K562 (cell line): Measurements from ENCODE around the gene RALGAPB. TPM values are rescaled to one million over a fixed set of nuclear protein-coding genes. Genes with fewer than 3 reads are reported as not detected.
A peak's percentile ranks its signal among the peaks of the same experiment; 100 is the strongest.

Experiments
- ATAC-seq: fragments of 200-7000 bp; cut with Tn5 transposase; 3 replicates; pipeline ENCODE4 v1.9.1; 2020; ENCODE audit warnings: moderate library complexity
- BruUV-seq: library from RNA; stranded (reverse); fragments of 400-500 nt; replicated peaks from 2 replicates; lab custom pipeline; 2021; lab: Mats Ljungman, UMichigan
- CTCF ChIA-PET: fragments of 300-600 bp; formaldehyde crosslinking; extraction: SDS; loops from one replicate; lab custom pipeline; 2021; ENCODE audit warnings: low intra/inter-chr PET ratio; lab: Yijun Ruan, JAX
- POLR2A ChIA-PET: fragments of 300-600, 350-650 bp; sonication (Branson Sonifier 250); formaldehyde crosslinking; extraction: SDS; loops from one replicate; lab custom pipeline; 2021; ENCODE audit warnings: antibody characterized with exemption, inconsistent platforms; lab: Yijun Ruan, JAX
- DNase-seq, 4 experiments: peaks; one replicate each; pipeline versions ENCODE4 v3.0.0 to v3.0.0-alpha.2; 2011 to 2018; ENCODE audit warnings: low spot score in 3 of 4, mixed read lengths in 3 of 4; ENCODE audit errors: extremely low read depth in 1 of 4
- FAIRE-seq: peaks from 2 replicates; lab custom pipeline; 2011; peaks lifted over from hg19 to GRCh38; lab: Jason Lieb, UNC
- H2AFZ ChIP-seq: 2 replicates; pipeline ENCODE4 v1.6.0; 2011; ENCODE audit warnings: low read depth, low read length, control low read depth, inconsistent platforms
- H3K27ac ChIP-seq: fragments of 200-600 bp; 3 replicates; pipeline ENCODE4 v1.8.0; 2011; ENCODE audit warnings: low read depth, mild to moderate bottlenecking, control low read depth, inconsistent platforms, low read length, moderate library complexity, mixed read lengths; ENCODE audit errors: extremely low read depth
- H3K27me3 ChIP-seq, 2 experiments: fragments of 300-600 bp in 1 of 2; 2 replicates in 1 of 2; 3 replicates in 1 of 2; pipeline versions ENCODE4 v1.6.0 to v1.8.0; 2011; ENCODE audit warnings: inconsistent platforms in 2 of 2, low read length in 2 of 2, mild to moderate bottlenecking in 1 of 2, mixed read lengths in 1 of 2, moderate library complexity in 1 of 2; ENCODE audit not compliant: control insufficient read depth in 2 of 2, insufficient read depth in 2 of 2
- H3K36me3 ChIP-seq: fragments of 300-600 bp; 3 replicates; pipeline ENCODE4 v1.8.0; 2011; ENCODE audit warnings: mild to moderate bottlenecking, low read length, inconsistent platforms; ENCODE audit not compliant: control insufficient read depth, insufficient read depth
- H3K4me1 ChIP-seq, 2 experiments: fragments of 200-600 bp in 1 of 2; replicated peaks in 1 of 2; 2 replicates in 1 of 2; 3 replicates in 1 of 2; pipeline versions ENCODE4 v1.5.1 to v1.8.0; 2011; ENCODE audit warnings: inconsistent platforms in 2 of 2, low read length in 2 of 2, mild to moderate bottlenecking in 1 of 2, mixed read lengths in 1 of 2, moderate library complexity in 1 of 2; ENCODE audit not compliant: control insufficient read depth in 2 of 2, insufficient read depth in 2 of 2
- H3K4me2 ChIP-seq: 2 replicates; pipeline ENCODE4 v1.6.1; 2011; ENCODE audit warnings: low read length, control low read depth, inconsistent platforms, mixed read lengths; ENCODE audit not compliant: insufficient read depth
- H3K4me3 ChIP-seq: fragments of 200-600 bp; sonication (generic), shearing (Covaris generic); 2 replicates; pipeline ENCODE4 v1.5.1; 2016; ENCODE audit warnings: control low read depth, inconsistent platforms
- H3K79me2 ChIP-seq: fragments of 200-600 bp; 3 replicates; pipeline ENCODE4 v1.8.0; 2011; ENCODE audit warnings: low read length, inconsistent platforms; ENCODE audit not compliant: control insufficient read depth, insufficient read depth
- H3K9ac ChIP-seq, 2 experiments: 2 replicates each; pipeline versions ENCODE4 v1.6.0 to v1.6.1; 2011; ENCODE audit warnings: low read depth in 2 of 2, low read length in 2 of 2, control low read depth in 1 of 2, inconsistent platforms in 1 of 2, mild to moderate bottlenecking in 1 of 2, mixed read lengths in 1 of 2; ENCODE audit not compliant: insufficient read depth in 1 of 2
- H3K9me1 ChIP-seq: one replicate; pipeline ENCODE4 v1.6.0; 2011; ENCODE audit warnings: inconsistent platforms, mild to moderate bottlenecking, low read length, moderate library complexity; ENCODE audit not compliant: control insufficient read depth, insufficient read depth
- H3K9me3 ChIP-seq: replicated peaks from 2 replicates; pipeline ENCODE4 v1.5.1; 2011; ENCODE audit warnings: low read depth, low read length, inconsistent platforms; ENCODE audit not compliant: control insufficient read depth, insufficient read depth
- H4K20me1 ChIP-seq: replicated peaks from 2 replicates; pipeline ENCODE4 v1.6.1; 2011; ENCODE audit warnings: low read length, inconsistent platforms, mixed read lengths; ENCODE audit not compliant: control insufficient read depth, insufficient read depth
- CBX1 ChIP-seq: sonication (generic); IDR thresholded peaks from 2 replicates; pipeline ENCODE4 v1.6.1; 2016; ENCODE audit warnings: antibody characterized with exemption, low read depth, mild to moderate bottlenecking
- CREB1 ChIP-seq, 2 experiments: sonication (generic) in 1 of 2; formaldehyde crosslinking in 1 of 2; IDR thresholded peaks; 2 replicates each; pipeline versions ENCODE4 v1.6.1 to v1.8.0; 2012 to 2022; ENCODE audit warnings: inconsistent platforms in 1 of 2, mild to moderate bottlenecking in 1 of 2, missing genetic modification reagents in 1 of 2, moderate library complexity in 1 of 2
- CREM ChIP-seq: IDR thresholded peaks from 2 replicates; pipeline ENCODE4 v1.6.1; 2014; ENCODE audit warnings: antibody characterized with exemption, low read depth
- FUS ChIP-seq: fragments of 200-400 bp; formaldehyde crosslinking; optimal IDR thresholded peaks from 2 replicates; pipeline ENCODE3; 2017; ENCODE audit warnings: low read depth, low read length
- HDAC8 ChIP-seq: fragments of 450-650 bp; IDR thresholded peaks from 2 replicates; pipeline ENCODE4 v1.6.1; 2016; ENCODE audit warnings: mild to moderate bottlenecking, missing genetic modification characterization, moderate library complexity, missing compliant biosample characterization
- JUN ChIP-seq, 2 experiments: sonication (generic) in 1 of 2; formaldehyde crosslinking in 1 of 2; IDR thresholded peaks; 2 replicates each; pipeline versions ENCODE4 v1.6.1 to v1.8.0; 2012 to 2022; ENCODE audit warnings: borderline replicate concordance in 2 of 2, mild to moderate bottlenecking in 2 of 2, improper control_type of control experiment in 1 of 2, low read depth in 1 of 2, low read length in 1 of 2, missing genetic modification reagents in 1 of 2
- NFXL1 ChIP-seq: fragments of 450-650 bp; formaldehyde crosslinking; IDR thresholded peaks from 2 replicates; pipeline ENCODE4 v1.4.0; 2021; ENCODE audit warnings: mild to moderate bottlenecking
- OTX1 ChIP-seq: fragments of 450-650 bp; formaldehyde crosslinking; IDR thresholded peaks from 2 replicates; pipeline ENCODE4 v1.4.0; 2022; ENCODE audit warnings: mild to moderate bottlenecking
- TAF15 ChIP-seq: fragments of 200-400 bp; formaldehyde crosslinking; IDR thresholded peaks from 2 replicates; pipeline ENCODE4 v1.6.1; 2017; ENCODE audit warnings: mild to moderate bottlenecking, low read depth, low read length, moderate library complexity
- ZNF408 ChIP-seq: fragments of 250-450 bp; sonication (Bioruptor Pico); IDR thresholded peaks from 2 replicates; pipeline ENCODE4 v1.4.0; 2020; ENCODE audit warnings: low read depth, mild to moderate bottlenecking, moderate library complexity
- WGBS: fragments of 100-300 bp; shearing (Covaris generic); methylation state at CpG from one replicate; pipeline ENCODE4 v1.1.6; 2016; ENCODE audit warnings: low coverage, mixed read lengths; ENCODE audit not compliant: insufficient coverage; ENCODE audit errors: missing lambda C conversion rate; 5-methylcytosine and 5-hydroxymethylcytosine counted together
- in situ Hi-C: fragments of 300-500 bp; cut with MboI; formaldehyde crosslinking; loops from 4 replicates; pipeline ENCODE4 v1.15.0; 2018; ENCODE audit warnings: inconsistent platforms, mixed read lengths
- intact Hi-C: fragments of 100-400 bp; cut with micrococcal nuclease; formaldehyde crosslinking; loops from 2 replicates; pipeline ENCODE4 v1.14.2; 2022
- polyA plus RNA-seq, 8 experiments: library from polyadenylated mRNA; depleted of rRNA in 4 of 8; stranded (reverse) in 5 of 8; unstranded in 3 of 8; fragments of >200 nt; fragmentation: Nextera tagmentation in 2 of 8; fragmentation: Illumina TruSeq in 1 of 8; extraction: Ambion mirVana in 2 of 8; extraction: Trizol in 1 of 8; gene quantifications; 2 replicates each; pipeline versions ENCODE4 v1.2.1 to v1.2.3, GENCODE V29; 2011 to 2014; ENCODE audit warnings: inconsistent platforms in 1 of 8, missing spikeins in 1 of 8
- total RNA-seq, 7 experiments: library from RNA; depleted of rRNA in 6 of 7; stranded (reverse); fragments of >200 nt in 6 of 7; fragmentation: Illumina TruSeq in 2 of 7; extraction: Trizol in 2 of 7; gene quantifications; 2 replicates each; pipeline versions ENCODE4 v1.2.1 to v1.2.3, GENCODE V29; 2011 to 2021; ENCODE audit warnings: low replicate concordance in 1 of 7
- TF ChIP-seq, protein P1 (sequence below), 2 experiments: fragments of 450-650 bp in 1 of 2; sonication (generic) in 1 of 2; formaldehyde crosslinking in 1 of 2; IDR thresholded peaks in 1 of 2; conservative IDR thresholded peaks in 1 of 2; 2 replicates each; pipeline versions ENCODE4 v1.6.1 to v1.8.1; 2016 to 2023; ENCODE audit warnings: mild to moderate bottlenecking in 2 of 2, moderate library complexity in 2 of 2, inconsistent platforms in 1 of 2, missing genetic modification reagents in 1 of 2
- TF ChIP-seq, protein P2 (sequence below): fragments of 450-650 bp; IDR thresholded peaks from 2 replicates; pipeline ENCODE4 v1.6.1; 2017; ENCODE audit warnings: antibody characterized with exemption
- TF ChIP-seq, protein P3 (sequence below): fragments of 450-650 bp; IDR thresholded peaks from 2 replicates; pipeline ENCODE4 v1.6.1; 2016; ENCODE audit warnings: antibody characterized with exemption

RALGAPB gene
- total and polyA plus RNA-seq, 9 of the 15 experiments (the other 6 are each of a cell fraction or from before 2014, with no cell fraction given) = 4.3 to 25.6 (median 13.6) TPM

DNA sequence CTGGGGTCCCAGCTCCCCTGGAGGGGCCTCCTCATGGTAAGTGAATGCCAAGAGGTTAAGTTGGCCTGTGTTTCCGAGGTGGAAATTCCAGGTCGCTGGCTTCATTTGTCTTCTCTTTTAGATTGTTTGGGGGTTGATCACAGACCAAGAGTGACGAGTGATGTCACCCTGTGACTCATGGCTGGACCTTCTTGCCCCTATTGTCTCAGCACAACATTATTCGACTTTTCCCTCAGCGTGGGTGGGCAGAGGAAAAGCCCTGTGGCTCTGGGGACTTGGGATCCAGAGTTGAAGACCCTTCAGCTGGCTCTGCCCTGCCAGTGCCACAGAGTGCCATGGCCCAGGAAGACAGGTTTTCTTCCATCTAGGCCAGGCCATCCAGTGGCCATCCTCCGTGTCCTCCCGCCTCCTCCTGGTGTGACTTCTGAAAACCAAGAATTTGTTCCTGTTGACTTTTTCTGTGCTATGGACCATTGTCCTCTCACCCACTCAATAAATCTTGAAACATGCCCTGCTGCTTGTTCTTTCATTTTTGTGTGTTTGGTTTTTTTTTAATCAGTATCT, 22.1 kb upstream of the RALGAPB start (continued):
- TF ChIP-seq JUN (IDR thresholded peaks at IDR 0.05; ENCODE audit: borderline replicate concordance, low read depth, low read length) (peak; percentile 93), JUN (CRISPR knock-in tag; IDR thresholded peaks at IDR 0.05; ENCODE audit: borderline replicate concordance) (peak; percentile 45; the same call in 1 of the 2 replicates), CREM (peak; percentile 54), FUS (no peak)
- TF ChIP-seq, protein P1, sequence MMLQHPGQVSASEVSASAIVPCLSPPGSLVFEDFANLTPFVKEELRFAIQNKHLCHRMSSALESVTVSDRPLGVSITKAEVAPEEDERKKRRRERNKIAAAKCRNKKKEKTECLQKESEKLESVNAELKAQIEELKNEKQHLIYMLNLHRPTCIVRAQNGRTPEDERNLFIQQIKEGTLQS (IDR thresholded peaks at IDR 0.05) = peak; percentile 96
- TF ChIP-seq, protein P1 (CRISPR knock-in tag; conservative IDR thresholded peaks at IDR 0.05) = no peak

DNA sequence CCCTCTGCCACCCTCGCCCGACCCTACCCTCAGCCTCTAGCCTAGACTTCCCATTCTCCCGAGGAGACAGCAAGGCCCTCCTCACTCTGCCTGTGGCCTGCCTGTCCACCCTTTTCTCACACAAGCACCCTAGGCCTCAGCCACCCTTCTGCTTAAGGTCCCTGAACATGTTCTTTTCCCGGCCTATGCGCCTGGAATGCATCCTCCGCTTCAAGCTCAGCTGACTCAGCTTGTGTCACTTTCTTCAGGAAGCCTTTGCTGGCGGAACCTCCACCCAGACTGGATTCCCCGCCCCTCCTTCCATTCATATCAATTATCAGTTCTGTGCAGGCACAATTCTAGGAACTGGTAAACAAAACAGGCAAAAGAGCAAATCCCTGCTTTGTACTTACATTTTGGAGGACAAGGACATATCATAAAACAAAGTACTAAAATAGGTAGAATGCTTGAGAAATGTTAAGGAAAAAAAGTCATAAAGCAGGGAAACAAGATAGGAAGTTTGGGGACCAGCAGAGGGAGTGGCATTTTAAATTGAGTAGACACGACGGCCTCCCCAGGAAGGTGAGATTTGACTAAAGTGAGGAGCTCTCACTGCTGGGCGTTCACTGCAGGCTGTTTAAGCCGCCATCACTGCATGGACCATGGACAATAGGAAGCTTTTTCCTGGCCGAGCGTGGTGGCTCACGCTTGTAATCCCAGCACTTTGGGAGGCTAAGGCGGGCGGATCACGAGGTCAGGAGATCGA, 19.6 kb upstream of the RALGAPB start:
- no peak overlapping the region for H3K4me3 ChIP-seq
- intact Hi-C loops = loop anchor here (2.0 kb wide), 1 partner anchor 20 kb away; the partner anchor contains the start of gene RALGAPB
- H2AFZ ChIP-seq = peak overlapping the region; percentile 70
- ATAC-seq = peak; percentile 83
- 13% methylated on average over 15 of the region's 19 CpGs for WGBS
- H3K79me2 ChIP-seq = peaks cover 7% of the 10 kb centered on the region; the same call in 1 of the 3 replicates
- H4K20me1 ChIP-seq = no peaks in the 10 kb centered on the region
- peak; percentile 97 for FAIRE-seq
- peak overlapping the region; percentile 72 for H3K27ac ChIP-seq
- POLR2A ChIA-PET = interaction anchor here (0.6 to 3.0 kb wide), 10 partner anchors 9 to 529 kb away, joined by 3 to 26 read pairs (median 8); partner anchors contain the start of genes RALGAPB and SNHG17
- CTCF ChIA-PET = interaction anchor here (0.7 kb wide), 1 partner anchor 18 kb away, joined by 4 read pairs; the partner anchor contains the start of gene SNHG17
- peak overlapping the region; percentile 69 for H3K4me2 ChIP-seq
- peaks cover 0 to 9% of the 10 kb centered on the region in 2 experiments; a peak in 3 of 5 replicates for H3K27me3 ChIP-seq
- H3K36me3 ChIP-seq = peaks cover 33% of the 10 kb centered on the region
- H3K9me1 ChIP-seq = no peaks in the 10 kb centered on the region
- peak overlapping the region; percentile 23 to 25; a peak in 2 of 4 replicates for H3K9ac ChIP-seq
- H3K4me1 ChIP-seq = peaks cover 23 to 50% of the 10 kb centered on the region in 2 experiments
- no TSS peak for BruUV-seq
- H3K9me3 ChIP-seq = no peaks in the 10 kb centered on the region
- in situ Hi-C loops = no loop called here
- DNase-seq = peak; percentile 60 to 93 (median 74)
- TF ChIP-seq CBX1 = no peak
- no peak for TF ChIP-seq TAF15
- 0 out of 2 replicates have a peak, but pooled peaks have one; percentile 42 for TF ChIP-seq OTX1 (CRISPR knock-in tag)
- no peak for TF ChIP-seq ZNF408 (CRISPR knock-in tag)
- TF ChIP-seq NFXL1 = no peak
- TF ChIP-seq, protein P2, sequence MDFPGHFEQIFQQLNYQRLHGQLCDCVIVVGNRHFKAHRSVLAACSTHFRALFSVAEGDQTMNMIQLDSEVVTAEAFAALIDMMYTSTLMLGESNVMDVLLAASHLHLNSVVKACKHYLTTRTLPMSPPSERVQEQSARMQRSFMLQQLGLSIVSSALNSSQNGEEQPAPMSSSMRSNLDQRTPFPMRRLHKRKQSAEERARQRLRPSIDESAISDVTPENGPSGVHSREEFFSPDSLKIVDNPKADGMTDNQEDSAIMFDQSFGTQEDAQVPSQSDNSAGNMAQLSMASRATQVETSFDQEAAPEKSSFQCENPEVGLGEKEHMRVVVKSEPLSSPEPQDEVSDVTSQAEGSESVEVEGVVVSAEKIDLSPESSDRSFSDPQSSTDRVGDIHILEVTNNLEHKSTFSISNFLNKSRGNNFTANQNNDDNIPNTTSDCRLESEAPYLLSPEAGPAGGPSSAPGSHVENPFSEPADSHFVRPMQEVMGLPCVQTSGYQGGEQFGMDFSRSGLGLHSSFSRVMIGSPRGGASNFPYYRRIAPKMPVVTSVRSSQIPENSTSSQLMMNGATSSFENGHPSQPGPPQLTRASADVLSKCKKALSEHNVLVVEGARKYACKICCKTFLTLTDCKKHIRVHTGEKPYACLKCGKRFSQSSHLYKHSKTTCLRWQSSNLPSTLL = no peak
- TF ChIP-seq HDAC8 (tag) = no peak
- TF ChIP-seq CREB1 (IDR thresholded peaks at IDR 0.05) = no peak
- TF ChIP-seq CREB1 (CRISPR knock-in tag; IDR thresholded peaks at IDR 0.05) = no peak
- TF ChIP-seq, protein P3, sequence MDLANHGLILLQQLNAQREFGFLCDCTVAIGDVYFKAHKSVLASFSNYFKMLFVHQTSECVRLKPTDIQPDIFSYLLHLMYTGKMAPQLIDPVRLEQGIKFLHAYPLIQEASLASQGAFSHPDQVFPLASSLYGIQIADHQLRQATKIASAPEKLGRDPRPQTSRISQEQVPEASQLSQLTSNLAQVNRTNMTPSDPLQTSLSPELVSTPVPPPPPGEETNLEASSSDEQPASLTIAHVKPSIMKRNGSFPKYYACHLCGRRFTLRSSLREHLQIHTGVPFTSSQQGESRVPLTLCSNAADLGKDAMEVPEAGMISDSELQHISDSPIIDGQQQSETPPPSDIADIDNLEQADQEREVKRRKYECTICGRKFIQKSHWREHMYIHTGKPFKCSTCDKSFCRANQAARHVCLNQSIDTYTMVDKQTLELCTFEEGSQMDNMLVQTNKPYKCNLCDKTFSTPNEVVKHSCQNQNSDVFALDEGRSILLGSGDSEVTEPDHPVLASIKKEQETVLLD = no peak; the same call in 1 of the 2 replicates
